ENCODE results near the gene ENTR1.
A peak's percentile ranks its signal among the peaks of the same experiment; 100 is the strongest.
"Not testable (repeated sequence)": the region's sequence is repeated elsewhere in the genome, so short reads cannot be mapped to it uniquely, and the experiment has no call there.

The ENTR1 gene

DNA sequence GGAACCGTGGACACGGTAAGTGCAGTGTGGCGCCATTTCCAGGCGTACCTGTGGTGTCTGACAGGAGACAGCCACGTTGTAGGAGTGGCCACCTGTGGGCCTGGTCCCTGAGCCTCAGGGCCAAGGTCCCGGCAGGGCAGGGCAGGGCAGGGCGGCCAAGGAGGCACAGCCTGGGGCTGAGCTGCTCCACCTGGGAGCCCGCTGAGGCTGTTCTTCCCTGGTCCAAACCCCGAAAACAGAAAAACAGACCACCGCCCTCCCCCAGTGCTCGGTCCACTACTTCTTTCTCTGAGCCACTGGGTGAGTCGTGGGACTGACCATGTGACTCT is 8.6 kb upstream of the ENTR1 start:
- no peak for DNase-seq (ENCODE audit: low read depth in 2 of 2)

DNA sequence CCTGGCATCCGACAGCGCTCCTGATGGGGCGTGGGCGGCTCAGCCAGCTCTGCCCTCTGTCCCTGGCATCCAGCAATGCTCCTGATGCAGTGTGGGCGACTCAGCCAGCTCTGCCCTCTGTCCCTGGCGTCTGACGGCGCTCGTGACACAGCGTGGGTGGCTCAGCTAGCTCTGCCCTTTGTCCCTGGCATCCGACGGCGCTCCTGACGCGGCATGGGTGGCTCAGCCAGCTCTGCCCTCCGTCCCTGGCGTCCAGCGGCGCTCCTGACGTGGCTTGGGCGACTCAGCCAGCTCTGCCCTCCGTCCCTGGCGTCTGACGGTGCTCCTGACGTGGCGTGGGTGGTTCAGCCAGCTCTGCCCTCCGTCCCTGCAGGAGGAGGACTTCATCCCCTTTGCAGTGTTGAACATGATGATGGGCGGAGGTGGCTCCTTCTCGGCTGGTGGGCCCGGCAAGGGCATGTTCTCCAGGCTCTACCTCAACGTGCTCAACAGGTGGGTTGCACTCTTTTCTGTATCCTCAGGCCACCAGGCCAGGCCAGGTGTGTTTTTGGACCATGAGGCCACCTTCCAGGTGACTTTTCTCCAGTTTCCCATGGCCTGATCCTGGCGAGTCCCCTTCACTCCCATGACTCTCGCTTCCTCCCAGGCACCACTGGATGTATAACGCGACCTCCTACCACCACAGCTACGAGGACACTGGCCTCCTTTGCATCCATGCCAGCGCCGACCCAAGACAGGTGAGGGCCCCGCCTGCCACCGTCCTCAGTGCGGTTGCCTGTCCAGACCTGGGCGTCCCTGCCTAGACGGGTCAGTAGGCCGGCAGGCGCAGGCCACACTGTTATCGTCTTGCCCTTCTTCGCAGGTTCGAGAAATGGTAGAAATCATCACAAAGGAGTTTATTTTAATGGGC is 8.0 kb upstream of the ENTR1 start:
- DNase-seq (ENCODE audit: low read depth in 2 of 2), result no peak

DNA sequence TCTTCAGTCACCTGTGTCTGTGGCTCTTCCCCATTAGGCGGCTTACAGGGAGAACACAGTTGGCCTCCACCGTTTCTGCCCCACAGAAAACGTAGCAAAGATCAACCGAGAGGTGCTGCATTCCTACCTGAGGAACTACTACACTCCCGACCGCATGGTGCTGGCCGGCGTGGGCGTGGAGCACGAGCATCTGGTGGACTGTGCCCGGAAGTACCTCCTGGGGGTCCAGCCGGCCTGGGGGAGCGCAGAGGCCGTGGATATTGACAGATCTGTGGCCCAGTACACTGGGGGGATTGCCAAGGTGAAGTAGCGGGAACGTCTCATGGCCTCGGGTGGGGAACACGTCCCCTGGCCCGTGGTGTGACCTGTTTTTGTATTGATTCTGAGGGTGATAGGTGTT is 6.5 kb upstream of the ENTR1 start:
- no peak for DNase-seq (ENCODE audit: low read depth in 2 of 2)

DNA sequence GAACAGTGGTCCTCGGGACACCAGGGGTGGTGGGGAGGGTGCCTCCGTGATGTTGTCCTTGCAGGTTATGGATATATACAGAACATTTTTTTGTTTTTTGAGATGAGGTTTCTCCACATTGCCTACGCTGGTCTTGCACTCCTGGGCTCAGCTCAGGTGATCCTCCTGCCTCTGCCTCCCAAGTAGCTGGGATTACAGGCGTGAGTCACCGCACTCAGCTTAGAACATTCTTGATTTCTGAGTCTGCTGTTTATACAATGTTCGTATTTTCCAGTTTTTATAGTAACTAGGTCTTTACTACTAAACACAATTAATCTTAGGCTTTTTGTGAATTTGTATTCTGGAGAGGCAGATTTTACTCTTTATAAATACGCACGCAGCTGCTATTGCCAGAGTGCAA is 6.0 kb upstream of the ENTR1 start:
- no peak for DNase-seq (ENCODE audit: low read depth in 2 of 2)

DNA sequence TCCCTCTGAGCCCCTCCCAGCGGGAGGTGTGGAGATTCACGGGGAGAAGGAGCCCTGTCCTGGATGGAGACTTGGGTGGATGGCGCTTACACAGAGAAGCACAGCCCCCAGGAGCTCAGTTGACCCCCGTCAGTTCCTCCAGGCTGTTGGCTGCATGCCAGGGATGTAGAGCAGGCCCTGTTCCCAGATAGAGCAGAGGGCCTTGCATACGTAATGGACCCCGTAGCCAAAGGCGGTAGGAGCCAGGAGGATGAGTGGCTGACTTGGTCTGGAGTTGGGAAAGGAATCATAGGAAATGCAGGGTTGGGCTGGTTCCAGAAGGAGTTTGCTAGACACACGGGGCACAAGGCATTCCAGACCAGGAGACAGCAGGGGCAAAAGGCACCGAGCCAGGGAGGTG is 2.5 kb upstream of the ENTR1 start:
- no peak for DNase-seq (ENCODE audit: low read depth in 2 of 2)

DNA sequence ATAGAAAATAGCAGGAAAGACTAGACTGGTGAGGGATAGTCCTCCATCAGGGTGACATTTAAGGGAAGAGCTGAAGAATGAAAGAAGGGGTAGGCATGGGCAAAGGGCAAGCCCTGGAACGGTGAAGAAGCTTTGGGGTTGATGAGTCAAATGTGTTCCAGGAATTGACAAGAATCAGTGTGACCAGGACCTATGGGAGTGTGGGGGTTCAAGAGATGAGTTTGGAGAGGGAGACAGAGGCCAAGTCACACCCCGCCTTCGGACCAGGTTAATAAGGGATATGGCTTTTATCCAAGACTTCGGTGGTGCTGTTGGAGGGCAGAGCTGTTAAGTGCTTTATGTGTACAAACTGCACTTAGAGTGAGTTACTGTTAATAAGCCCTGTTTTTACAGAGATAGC is 964 bp upstream of the ENTR1 start:
- DNase-seq (ENCODE audit: low read depth in 2 of 2), result no peak

DNA sequence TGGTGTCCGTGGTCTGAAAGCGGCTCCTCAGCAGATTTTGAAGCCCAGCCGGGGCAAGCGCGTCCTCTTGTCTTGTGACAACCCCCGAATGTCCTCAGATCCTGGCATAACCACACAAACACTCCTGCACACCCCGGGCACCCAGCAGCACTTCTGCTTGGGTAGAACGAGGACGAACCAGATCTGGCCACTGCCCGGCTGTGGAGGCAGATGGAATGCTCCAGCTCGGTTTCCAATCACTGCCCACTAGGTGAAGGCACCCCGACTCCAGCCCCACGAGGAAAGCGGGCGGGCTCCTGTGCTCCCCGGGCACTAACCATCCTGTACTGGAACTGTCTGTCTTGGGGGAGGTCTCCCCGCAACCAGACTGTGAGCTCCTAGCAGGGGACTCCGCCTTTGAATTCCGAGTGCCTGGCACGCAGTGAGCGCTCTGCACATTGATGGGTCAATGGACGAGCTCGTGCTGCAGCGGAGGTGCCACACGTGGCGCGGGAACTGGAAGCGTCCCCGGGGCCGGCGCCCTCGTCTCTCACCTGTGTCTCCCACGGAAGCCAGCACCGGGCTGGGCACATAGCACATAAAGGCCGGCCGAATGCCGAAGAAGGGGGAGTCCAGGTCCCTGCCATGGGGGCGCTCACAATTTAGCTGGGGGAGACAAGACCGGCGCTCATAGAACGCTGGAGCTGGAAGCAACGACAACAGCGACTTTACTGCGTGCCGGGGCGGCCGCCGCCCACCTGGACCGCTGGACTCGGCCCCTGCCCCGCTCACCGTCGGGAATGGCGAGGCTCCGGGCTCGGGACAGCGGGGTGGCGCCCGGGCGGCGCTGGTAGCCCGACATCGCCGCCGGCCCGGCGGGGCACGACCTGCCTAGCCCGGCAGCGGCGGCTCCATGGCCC is 608 bp downstream of the ENTR1 start:
- DNase-seq (ENCODE audit: low read depth in 2 of 2), result no peak

DNA sequence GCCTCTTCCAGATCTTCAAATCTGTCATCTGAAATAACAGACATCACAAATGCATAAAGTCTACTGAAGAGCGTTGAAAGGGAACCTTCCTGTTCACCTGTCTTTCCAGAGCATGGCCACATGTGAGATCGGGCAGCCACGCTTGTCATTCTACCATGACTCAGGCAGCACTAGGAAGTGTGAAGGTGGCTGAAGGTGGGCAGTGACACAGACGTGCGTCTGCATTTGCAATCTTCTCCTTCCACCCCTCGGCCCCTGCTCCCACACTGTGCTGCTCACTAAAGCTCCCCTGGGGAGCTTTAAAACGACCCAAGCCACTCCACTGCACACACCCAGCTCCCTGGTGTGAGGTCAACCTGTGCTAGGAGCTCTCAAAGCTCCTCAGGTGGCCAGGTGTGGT is 2.5 kb downstream of the ENTR1 start:
- no peak for DNase-seq (ENCODE audit: low read depth in 2 of 2)

DNA sequence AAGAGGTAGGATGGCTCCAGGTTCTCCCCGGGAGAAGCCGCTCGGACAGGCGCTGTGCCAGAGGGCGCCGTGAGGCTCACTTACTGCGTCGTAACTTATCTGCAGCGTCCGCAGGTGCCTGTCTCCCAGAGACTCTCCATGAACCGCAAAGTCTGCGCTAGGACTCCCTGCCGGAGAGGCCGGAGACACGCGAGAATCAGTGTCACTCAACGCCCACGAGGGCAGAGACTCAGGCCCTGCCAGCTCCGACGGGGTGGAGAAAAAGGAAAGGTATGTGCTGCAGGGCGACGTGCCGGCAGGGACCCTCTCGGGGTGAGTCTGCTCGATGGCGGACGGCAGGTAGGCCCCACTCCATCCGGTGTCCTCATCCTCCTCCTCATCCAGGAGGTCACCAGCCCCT is 3.4 kb downstream of the ENTR1 start:
- DNase-seq (ENCODE audit: low read depth in 2 of 2), result not testable (repeated sequence)

DNA sequence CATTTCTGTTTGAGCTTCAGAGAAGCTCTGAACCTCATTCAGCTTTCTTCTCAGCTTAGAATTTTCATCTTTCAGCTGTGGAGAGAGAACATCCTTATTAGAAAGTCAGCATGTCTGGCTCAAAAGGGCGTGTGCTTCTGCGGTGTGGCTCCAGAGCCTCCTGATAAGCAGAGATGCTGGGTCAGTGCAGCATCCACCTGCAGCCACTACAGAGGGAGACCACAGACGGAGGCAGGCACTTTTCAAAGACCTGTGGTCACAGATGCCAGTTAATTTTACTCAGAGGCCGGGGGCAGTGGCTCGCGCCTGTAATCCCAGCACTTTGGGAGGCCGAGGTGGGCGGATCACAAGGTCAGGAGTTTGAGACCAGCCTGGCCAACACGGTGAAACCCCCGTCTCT is 4.5 kb downstream of the ENTR1 start:
- not testable (repeated sequence) for DNase-seq (ENCODE audit: low read depth in 2 of 2)

DNA sequence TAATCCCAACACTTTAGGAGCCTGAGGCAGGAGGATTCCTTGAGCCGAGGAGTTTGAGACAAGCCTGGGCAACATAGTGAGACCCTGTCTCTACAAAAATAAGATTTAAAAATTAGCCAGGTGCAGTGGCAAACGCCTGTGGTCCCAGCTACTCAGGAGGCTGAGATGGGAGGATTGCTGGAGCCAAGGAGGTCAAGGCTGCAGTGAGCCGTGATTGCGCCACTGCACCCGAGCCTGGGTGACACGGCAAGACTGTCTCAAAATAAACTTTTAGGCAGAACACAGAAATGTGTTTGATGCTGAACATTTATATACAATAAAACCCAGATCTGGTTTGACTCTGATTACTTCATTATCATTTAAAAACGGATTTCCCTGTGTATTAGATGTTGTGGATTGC is 4.9 kb downstream of the ENTR1 start:
- DNase-seq (ENCODE audit: low read depth in 2 of 2), result no peak

DNA sequence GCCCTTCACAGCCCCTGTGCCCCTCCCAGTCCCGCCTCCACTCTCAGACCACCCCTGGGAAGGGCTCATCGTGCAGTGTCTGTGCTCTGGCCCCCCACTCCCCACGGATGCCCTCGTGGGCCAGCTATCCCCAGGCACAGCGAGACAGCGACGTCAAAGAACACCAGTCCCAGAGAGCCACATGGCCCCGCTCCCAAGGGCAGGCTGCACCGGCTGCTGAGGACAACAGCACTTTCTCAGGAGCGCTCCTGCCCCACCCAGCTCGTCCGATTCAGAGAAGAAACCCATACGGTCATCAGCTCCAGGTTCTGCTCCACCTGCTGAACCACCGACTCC is 5.6 kb downstream of the ENTR1 start:
- DNase-seq (ENCODE audit: low read depth in 2 of 2), result no peak

DNA sequence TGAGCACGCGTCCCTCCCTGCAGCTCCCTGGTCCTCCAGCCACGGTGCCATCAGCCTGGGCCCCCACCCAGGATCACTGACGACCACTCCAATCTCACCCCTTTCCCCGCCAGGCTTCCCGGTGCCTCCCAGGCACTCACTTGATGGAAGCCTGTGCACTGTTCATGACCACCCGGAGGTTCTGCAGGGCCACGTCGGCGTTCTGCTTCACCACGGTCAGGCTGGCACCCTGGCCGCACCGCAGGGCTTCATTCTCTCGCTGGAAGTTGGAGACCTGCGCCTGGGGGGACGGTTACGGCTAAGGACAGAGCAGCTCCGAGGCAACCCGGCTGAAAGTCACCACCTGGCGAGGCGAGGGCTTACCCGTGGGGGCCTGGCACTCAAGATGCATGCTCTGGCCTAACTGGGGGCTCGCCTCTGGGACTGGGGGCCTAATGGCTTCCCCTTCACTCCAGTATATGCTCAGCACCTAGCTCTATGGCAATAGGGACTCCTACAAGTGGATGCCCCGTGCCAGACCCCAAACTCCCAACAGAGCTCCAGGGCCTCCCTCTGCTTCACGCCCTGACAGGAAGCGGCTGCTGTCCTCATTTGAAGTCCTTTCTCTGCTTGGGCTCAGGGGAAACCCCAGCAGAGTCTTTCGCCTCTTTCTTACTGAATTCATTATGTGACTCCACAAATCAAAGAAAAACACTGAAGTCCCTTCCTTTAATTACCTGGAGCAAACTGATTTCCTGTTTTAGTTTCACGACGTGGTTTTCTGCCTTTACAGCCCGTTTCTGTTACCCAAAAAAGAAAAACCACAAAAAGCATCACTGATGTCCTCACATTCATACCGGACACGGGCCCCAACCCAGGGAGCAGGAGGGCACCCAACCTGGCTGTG is 6.3 kb downstream of the ENTR1 start:
- no peak for DNase-seq (ENCODE audit: low read depth in 2 of 2)

DNA sequence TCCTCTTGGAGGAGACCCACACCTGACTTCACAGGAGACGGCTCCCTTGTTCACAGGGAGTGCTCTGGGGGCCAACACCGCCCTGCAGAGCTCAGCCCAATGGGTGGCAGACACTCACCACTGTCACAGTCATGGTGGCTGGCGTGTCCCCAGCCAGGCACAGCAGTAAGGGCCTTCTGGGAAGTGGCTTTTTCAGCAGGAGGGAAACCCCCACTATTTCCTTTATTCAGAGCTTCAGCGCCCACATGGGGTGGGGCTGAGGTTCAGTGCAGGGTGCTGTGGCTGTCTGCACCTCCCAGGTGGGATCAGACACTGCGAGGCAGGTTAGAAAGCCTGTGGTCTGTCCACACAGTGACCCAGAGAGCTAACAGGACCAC is 6.9 kb downstream of the ENTR1 start:
- peak; percentile 59 to 73 for DNase-seq (ENCODE audit: low read depth in 2 of 2)

DNA sequence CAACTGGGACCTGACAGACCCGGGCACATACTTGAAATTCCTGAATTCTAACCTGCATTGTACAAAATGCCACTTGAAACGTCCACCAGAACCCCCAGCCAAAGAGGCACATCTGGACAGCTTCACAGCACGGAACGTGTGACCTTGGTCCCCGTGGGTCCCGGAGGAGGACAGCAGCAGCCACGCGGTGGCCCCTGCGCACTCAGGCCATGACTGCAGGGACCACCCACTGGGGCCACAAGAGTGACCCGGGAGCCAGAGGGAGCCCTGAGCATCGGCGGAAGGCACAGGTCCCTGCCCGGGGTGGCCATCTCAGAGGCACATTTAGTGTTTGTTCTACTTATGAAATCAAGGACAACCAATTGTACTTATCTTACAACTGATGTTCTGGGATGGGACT is 8.3 kb downstream of the ENTR1 start:
- no peak for DNase-seq (ENCODE audit: low read depth in 2 of 2)

DNA sequence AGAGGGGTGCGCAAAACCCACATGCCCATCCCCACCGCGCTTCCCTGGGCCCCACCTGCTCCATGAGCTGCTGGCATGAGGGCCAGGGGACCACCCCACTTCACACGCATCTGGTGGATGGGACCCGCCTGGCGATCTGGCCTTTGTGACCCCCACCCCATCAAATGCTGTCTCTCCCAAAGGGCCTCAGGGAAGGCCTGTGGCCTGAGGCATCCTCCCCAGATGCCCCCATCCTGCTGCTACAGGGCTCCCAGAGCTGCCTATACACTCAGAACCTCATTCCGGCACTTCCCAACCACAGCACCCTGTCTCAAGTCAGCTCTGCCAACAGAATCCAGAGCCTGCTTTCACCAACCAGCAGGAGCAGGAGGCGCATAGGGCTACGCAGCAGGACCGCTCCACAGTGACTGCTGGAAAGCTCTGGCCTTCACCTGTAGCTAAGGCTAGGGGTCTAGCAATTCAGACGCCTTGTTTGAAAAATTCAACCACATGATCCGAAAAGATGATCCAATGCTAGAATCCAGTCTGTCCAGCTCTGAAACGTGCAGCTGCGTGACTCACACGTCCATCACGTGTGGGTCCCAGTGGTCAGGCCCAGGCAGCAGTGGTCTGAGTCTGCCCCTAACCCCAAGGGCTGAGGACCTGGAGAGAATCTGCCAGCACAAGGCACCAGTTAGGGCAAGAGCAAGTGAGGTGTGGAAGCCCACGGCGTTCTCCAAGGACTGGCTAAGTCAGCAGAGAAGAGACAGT is 9.1 kb downstream of the ENTR1 start:
- no peak for DNase-seq (ENCODE audit: low read depth in 2 of 2)

DNA sequence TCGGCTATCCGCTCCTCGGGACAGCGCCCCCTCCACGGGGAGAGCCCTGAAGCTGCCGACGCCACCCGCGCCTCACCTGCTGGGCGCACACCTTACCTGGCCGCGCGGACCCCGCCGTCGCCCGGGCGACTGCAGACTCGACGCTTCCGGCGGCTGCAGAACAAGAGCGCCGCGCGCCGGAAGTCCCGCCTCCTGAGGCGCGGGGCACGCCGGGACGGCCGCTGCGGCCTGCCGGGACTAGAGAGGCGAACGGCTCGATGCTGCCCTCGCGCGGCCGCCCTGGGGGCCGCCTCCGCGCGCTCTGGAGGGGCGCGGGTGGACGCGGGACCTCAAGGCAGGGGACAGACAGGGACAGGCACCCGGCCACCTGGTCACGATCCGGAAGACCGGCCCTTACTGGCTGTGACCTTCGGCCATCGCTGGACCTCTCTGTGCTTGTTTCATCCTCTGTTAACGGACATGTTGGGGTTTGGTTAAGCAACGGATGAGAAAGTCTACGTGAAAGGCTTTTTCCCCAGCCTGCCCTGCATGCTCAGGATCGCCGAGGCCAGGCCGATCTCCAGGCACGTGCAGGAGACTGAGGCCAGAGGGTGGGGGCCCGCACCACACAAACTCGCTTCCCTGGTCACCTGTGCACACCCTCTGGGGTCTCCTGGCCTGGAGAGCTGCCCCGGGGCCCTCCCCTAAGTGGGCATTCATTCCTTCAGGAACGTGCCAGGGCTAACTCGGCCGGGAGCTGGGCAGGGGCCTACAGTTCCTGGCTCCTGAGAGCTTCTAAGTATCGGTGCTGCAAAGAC is 10.2 kb downstream of the ENTR1 start, which contains the start of gene SNAPC4:
TSS of gene SNAPC4 (minus strand) at position 133 of the 797 bp plus-strand sequence. CDS start 1,742 bp downstream, outside the sequence.
- peak; percentile 60 to 73 for DNase-seq (ENCODE audit: low read depth in 2 of 2)

DNA sequence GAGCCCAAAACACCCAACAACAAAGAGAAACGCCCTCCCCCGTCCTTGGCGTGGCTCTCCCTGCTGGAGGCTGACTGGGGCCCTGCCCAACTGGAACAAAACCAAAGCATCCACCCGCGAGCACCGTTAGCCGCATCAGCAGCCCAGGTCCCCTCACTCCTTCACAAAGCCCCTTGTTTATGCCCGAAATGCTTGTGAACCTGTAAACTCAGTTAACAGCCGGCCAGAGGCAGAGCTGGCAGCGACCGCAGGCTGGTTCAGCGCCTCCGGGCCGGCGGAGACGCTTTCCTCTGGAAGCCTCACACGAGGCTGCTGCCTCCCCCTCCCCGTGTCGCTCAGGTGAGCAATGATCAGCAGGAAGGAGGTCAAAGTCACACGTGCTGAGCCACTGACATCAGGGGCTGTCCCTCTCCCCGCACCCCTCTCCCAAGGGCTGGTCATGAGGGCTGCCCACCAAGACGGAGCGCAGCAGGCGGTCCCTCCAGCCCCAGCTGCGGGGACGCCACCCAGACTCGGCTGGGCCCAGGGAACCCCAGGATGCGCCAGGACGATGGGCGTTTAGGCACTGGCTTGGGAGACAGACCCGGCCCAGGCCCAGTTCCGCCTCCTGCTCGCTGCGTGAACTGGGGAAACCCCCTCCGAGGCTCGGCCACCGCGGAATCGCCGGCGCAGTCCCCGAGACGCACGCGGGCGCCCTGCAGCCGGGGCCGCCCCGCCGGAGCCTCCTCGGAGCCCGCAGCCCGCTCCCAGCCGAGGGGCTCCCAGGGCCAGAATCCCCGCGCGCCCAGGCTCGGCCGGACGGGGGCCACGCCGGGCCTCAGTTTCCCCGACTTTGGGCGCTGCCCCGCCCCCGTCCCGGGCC is 11.0 kb downstream of the ENTR1 start:
- DNase-seq (ENCODE audit: low read depth in 2 of 2), result no peak

DNA sequence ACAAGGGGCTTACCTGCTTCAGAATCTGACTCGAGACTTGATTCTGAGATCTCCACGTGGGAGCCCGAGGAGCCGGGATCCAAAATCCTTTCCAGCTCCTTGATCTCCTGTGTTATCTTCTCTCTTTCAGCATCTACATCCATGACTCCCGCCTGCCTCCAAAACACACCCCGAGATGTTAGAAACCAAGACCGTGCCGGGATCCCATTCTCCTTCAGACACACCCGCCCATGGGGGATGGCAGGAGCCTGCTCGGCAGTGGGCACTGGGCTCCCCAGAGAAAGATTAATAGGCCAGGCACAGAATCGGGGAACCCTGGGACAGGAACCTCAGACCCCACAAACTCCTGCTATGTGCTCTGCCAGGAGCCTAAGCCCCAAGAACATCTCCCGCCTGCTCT is 12.1 kb downstream of the ENTR1 start:
- DNase-seq (ENCODE audit: low read depth in 2 of 2), result no peak

DNA sequence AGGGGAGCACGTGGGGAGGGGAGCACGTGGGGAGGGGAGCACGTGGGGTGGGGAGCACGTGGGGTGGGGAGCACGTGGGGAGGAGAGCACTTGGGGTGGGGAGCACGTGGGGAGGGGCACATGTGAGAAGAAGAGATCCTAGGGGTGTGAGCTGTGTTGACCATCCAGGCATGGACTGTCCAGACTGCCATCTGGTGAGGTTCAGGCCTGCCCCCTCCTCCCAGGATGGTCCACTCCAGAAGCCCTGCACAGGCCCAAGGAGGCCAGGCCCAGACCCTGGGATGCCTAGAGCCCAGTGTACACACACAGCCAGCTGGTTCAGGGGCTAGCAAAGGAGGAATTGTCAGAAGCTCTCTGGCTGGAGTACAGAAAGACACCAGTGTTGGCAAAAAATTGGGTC is 12.8 kb downstream of the ENTR1 start:
- no peak for DNase-seq (ENCODE audit: low read depth in 2 of 2)

Measured in stimulated activated CD8-positive, alpha-beta memory T cell treated with anti-CD3 and anti-CD28 coated beads, Interleukin-15, amount 100 ng/mL, for 4 hours (primary cell).